ENCODE results near the gene ROBO4.

DNA sequence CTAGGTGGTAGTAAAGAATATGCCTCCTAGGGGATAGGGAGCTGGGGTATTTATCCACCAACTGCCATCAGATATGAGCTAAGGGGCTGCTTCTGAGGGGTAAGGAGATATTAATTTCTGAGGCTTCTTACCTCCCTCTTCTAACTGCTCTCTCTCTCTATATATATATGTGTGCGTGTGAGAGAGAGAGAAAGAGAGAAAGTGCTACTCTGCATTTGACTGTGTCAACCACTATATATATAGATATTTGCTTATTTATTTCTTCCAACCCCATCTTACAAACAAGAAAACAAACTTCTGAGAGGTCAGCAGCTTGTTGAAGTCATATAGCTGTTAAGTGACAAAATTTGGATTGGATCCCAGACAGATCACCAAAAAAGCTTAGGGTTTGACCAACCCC, 44.0 kb upstream of the ROBO4 start:
- TF ChIP-seq SUZ12 (IDR thresholded peaks at IDR 0.05; ENCODE audit: extremely low read depth, insufficient read depth, insufficient read length) (no peak), YY1 (IDR thresholded peaks at IDR 0.05; ENCODE audit: insufficient read depth, insufficient read length) (no peak)
